HCT116 (cell line): ENCODE data around the gene METTL25. TPM values are rescaled to one million over a fixed set of nuclear protein-coding genes. Genes with fewer than 3 reads are reported as not detected.
"Not testable (repeated sequence)": the region's sequence is repeated elsewhere in the genome, so short reads cannot be mapped to it uniquely, and the experiment has no call there.

Experiments
- ATAC-seq: fragments of 200-7000 bp; cut with Tn5 transposase; 2 replicates; pipeline ENCODE4 v1.9.1; 2020; ENCODE audit warnings: mild to moderate bottlenecking, moderate library complexity
- BruUV-seq: library from RNA; stranded (reverse); fragments of 400-500 nt; replicated peaks from 2 replicates; lab custom pipeline; 2021; lab: Mats Ljungman, UMichigan
- CTCF ChIA-PET: fragments of 300-600 bp; sonication (Branson Sonifier 250); formaldehyde crosslinking; loops from one replicate; lab custom pipeline; 2021; ENCODE audit warnings: antibody characterized with exemption; lab: Charles Lee
- POLR2A ChIA-PET: fragments of 300-600, 350-600 bp; sonication (Branson Sonifier 250); formaldehyde crosslinking; loops from one replicate; lab custom pipeline; 2021; ENCODE audit warnings: antibody characterized with exemption; lab: Charles Lee
- RAD21 ChIA-PET, 2 experiments: fragments of 300-600 bp; sonication (Branson Sonifier 250); formaldehyde crosslinking; loops; one replicate each; lab custom pipeline; 2023; ENCODE audit warnings: low total read pairs in 2 of 2; ENCODE audit not compliant: uncharacterized antibody in 2 of 2, unreplicated experiment in 2 of 2, low non-redundant PET in 1 of 2; lab: Charles Lee
- DNase-seq: peaks from one replicate; pipeline ENCODE4 v3.0.0-alpha.2; 2010; ENCODE audit warnings: low read depth, low spot score
- H2AFZ ChIP-seq: fragments of 200-600 bp; shearing (Covaris generic), sonication (generic); 2 replicates; pipeline ENCODE4 v1.6.1; 2017; ENCODE audit warnings: low read depth, mixed run types, mixed read lengths, antibody characterized with exemption, low read length; ENCODE audit not compliant: poor library complexity, severe bottlenecking
- H3K27ac ChIP-seq: 2 replicates; pipeline ENCODE4 v1.5.1; 2012; ENCODE audit warnings: low read depth, low read length
- H3K27me3 ChIP-seq: fragments of 200-600 bp; sonication (generic); 2 replicates; pipeline ENCODE4 v1.6.1; 2016; ENCODE audit warnings: mixed run types, low read length, mixed read lengths; ENCODE audit not compliant: insufficient read depth
- H3K36me3 ChIP-seq, 2 experiments: fragments of 200-500 bp in 1 of 2; fragments of 200-600 bp in 1 of 2; sonication (Bioruptor generic) in 1 of 2; sonication (generic) in 1 of 2; 2 replicates each; pipeline versions ENCODE4 v1.5.1 to v1.6.1; 2014 to 2016; ENCODE audit warnings: low read length in 2 of 2, inconsistent platforms in 1 of 2, mixed read lengths in 1 of 2, mixed run types in 1 of 2; ENCODE audit not compliant: insufficient read depth in 2 of 2, control insufficient read depth in 1 of 2
- H3K4me1 ChIP-seq, 2 experiments: fragments of 200-600 bp in 1 of 2; sonication (generic) in 1 of 2; 2 replicates each; pipeline versions ENCODE4 v1.5.1 to v1.6.1; 2012 to 2017; ENCODE audit warnings: low read length in 2 of 2, inconsistent platforms in 1 of 2, mild to moderate bottlenecking in 1 of 2, mixed read lengths in 1 of 2, mixed run types in 1 of 2, moderate library complexity in 1 of 2; ENCODE audit not compliant: insufficient read depth in 2 of 2, control insufficient read depth in 1 of 2
- H3K4me2 ChIP-seq: fragments of 200-600 bp; sonication (generic); 2 replicates; pipeline ENCODE4 v1.6.1; 2017; ENCODE audit warnings: mixed run types, low read length, mixed read lengths
- H3K4me3 ChIP-seq, 2 experiments: fragments of 200-600 bp in 1 of 2; sonication (generic) in 1 of 2; replicated peaks in 1 of 2; 2 replicates each; pipeline ENCODE4 v1.5.1; 2011 to 2016; ENCODE audit warnings: low read length in 2 of 2, control low read depth in 1 of 2, low read depth in 1 of 2, mild to moderate bottlenecking in 1 of 2, mixed read lengths in 1 of 2, mixed run types in 1 of 2
- H3K79me2 ChIP-seq: fragments of 200-600 bp; sonication (generic); 2 replicates; pipeline ENCODE4 v1.6.1; 2017; ENCODE audit warnings: mild to moderate bottlenecking, mixed run types, low read length, moderate library complexity, mixed read lengths; ENCODE audit not compliant: insufficient read depth
- H3K9ac ChIP-seq: fragments of 200-600 bp; sonication (generic); 2 replicates; pipeline ENCODE4 v1.6.1; 2016; ENCODE audit warnings: low read length, mixed read lengths
- H3K9me2 ChIP-seq: fragments of 200-600 bp; sonication (generic), shearing (Covaris generic); 2 replicates; pipeline ENCODE4 v1.6.1; 2017; ENCODE audit warnings: mixed run types, mild to moderate bottlenecking, moderate library complexity; ENCODE audit not compliant: insufficient read depth
- H3K9me3 ChIP-seq, 2 experiments: fragments of 200-500 bp in 1 of 2; fragments of 200-600 bp in 1 of 2; sonication (Bioruptor generic) in 1 of 2; sonication (generic) in 1 of 2; 2 replicates each; pipeline ENCODE4 v1.6.1; 2014 to 2017; ENCODE audit warnings: low read length in 2 of 2, mixed read lengths in 2 of 2, inconsistent platforms in 1 of 2, low read depth in 1 of 2, mild to moderate bottlenecking in 1 of 2, mixed run types in 1 of 2, moderate library complexity in 1 of 2; ENCODE audit not compliant: control insufficient read depth in 1 of 2, insufficient read depth in 1 of 2
- H4K20me1 ChIP-seq: fragments of 200-600 bp; sonication (generic), shearing (Covaris generic); 2 replicates; pipeline ENCODE4 v1.6.1; 2017; ENCODE audit warnings: mixed run types, mild to moderate bottlenecking, moderate library complexity; ENCODE audit not compliant: insufficient read depth
- ATF3 ChIP-seq: IDR thresholded peaks from 2 replicates; pipeline ENCODE4 v1.6.1; 2012
- CBX3 ChIP-seq: IDR thresholded peaks from 2 replicates; pipeline ENCODE4 v1.6.1; 2012; ENCODE audit warnings: low read depth
- CEBPB ChIP-seq: IDR thresholded peaks from 2 replicates; pipeline ENCODE4 v1.6.1; 2012; ENCODE audit warnings: low read depth
- EGR1 ChIP-seq: IDR thresholded peaks from 2 replicates; pipeline ENCODE4 v1.6.1; 2012; ENCODE audit warnings: low read depth
- EZH2 ChIP-seq: fragments of 200-600 bp; sonication (generic); IDR thresholded peaks from 2 replicates; pipeline ENCODE4 v1.6.1; 2017; ENCODE audit warnings: antibody characterized with exemption, mixed run types
- JUND ChIP-seq: IDR thresholded peaks from 2 replicates; pipeline ENCODE4 v1.6.1; 2012
- MAX ChIP-seq: IDR thresholded peaks from 2 replicates; pipeline ENCODE4 v1.6.1; 2012
- POLR2A ChIP-seq: IDR thresholded peaks from 2 replicates; pipeline ENCODE4 v1.7.0; 2011; ENCODE audit warnings: borderline replicate concordance; ENCODE audit not compliant: insufficient read depth, insufficient read length; ENCODE audit errors: extremely low read depth
- RAD21 ChIP-seq: IDR thresholded peaks from 2 replicates; pipeline ENCODE4 v1.6.1; 2012; ENCODE audit warnings: low read depth, mild to moderate bottlenecking
- SIN3A ChIP-seq: IDR thresholded peaks from 2 replicates; pipeline ENCODE4 v1.6.1; 2012; ENCODE audit warnings: low read depth
- SP1 ChIP-seq: IDR thresholded peaks from 2 replicates; pipeline ENCODE4 v1.6.1; 2012; ENCODE audit warnings: low read depth
- SRF ChIP-seq: IDR thresholded peaks from 2 replicates; pipeline ENCODE4 v1.6.1; 2012; ENCODE audit warnings: low read depth
- YY1 ChIP-seq: IDR thresholded peaks from 2 replicates; pipeline ENCODE4 v1.6.1; 2011; ENCODE audit warnings: low read length, low read depth, moderate library complexity, mild to moderate bottlenecking; ENCODE audit not compliant: insufficient replicate concordance; ENCODE audit errors: extremely low read depth
- ZBTB33 ChIP-seq: IDR thresholded peaks from 2 replicates; pipeline ENCODE4 v1.6.1; 2011; ENCODE audit warnings: mild to moderate bottlenecking, low read length, moderate library complexity; ENCODE audit not compliant: insufficient replicate concordance; ENCODE audit errors: extremely low read depth
- ZFX ChIP-seq: fragments of 450-650 bp; IDR thresholded peaks from 2 replicates; pipeline ENCODE4 v1.6.1; 2017
- ZNF274 ChIP-seq: fragments of 200-500 bp; sonication (Bioruptor generic); IDR thresholded peaks from 2 replicates; pipeline ENCODE4 v1.6.1; 2014; ENCODE audit warnings: mild to moderate bottlenecking, low read depth, low read length, inconsistent platforms
- intact Hi-C: fragments of 100-400 bp; cut with micrococcal nuclease; formaldehyde crosslinking; loops from 2 replicates; pipeline ENCODE4 v1.10.0; 2022
- total RNA-seq: library from RNA; stranded (reverse); gene quantifications from one replicate; pipeline ENCODE4 v1.2.1, GENCODE V29; 2021; ENCODE audit not compliant: unreplicated experiment
- TF ChIP-seq, protein P1 (sequence below): IDR thresholded peaks from 2 replicates; pipeline ENCODE4 v1.6.1; 2012; ENCODE audit warnings: low read depth

The METTL25 gene
- total RNA-seq, 1 experiment from 2014 or later: 4.4 TPM

GRCh38 chr12:82360834-82361233, 2.5 kb downstream of the METTL25 start:
- H3K36me3 ChIP-seq, H3K9ac ChIP-seq, H3K4me2 ChIP-seq, ATAC-seq, intact Hi-C loops, H2AFZ ChIP-seq, H3K9me2 ChIP-seq, H4K20me1 ChIP-seq, H3K4me3 ChIP-seq, RAD21 ChIA-PET, H3K27ac ChIP-seq, H3K9me3 ChIP-seq, DNase-seq, BruUV-seq, H3K27me3 ChIP-seq, POLR2A ChIA-PET: not testable (repeated sequence)
- Histone ChIP-seq H3K79me2 (peaks cover 24% of the 10 kb centered on the region), H3K4me1 (peaks cover 3 to 15% of the 10 kb centered on the region in 2 experiments; a peak in 3 of 4 replicates)
- CTCF ChIA-PET: interaction anchor here (0.9 kb wide), 1 partner anchor 717 kb away, joined by 3 read pairs; no protein-coding TSS in a partner anchor

DNA sequence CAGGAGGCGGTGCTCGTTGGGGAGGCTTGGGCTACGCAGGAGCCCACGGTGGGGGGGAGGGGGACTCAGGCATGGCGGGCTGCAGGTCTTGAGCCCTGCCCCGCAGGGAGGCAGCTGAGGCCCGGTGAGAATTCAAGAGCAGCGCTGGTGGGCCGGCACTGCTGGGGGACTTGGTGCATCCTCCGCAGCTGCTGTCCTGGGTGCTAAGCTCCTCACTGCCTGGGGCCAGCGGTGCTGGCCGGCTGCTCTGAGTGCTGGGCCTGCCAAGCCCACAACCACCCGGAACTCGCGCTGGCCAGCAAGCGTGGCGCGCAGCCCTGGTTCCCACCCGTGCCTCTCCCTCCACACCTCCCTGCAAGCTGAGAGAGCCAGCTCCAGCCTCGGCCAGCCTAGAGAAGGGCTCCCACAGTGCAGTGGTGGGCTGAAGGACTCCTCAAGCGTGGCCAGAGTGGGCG, 3.2 kb downstream of the METTL25 start:
- H3K27ac ChIP-seq: no peak overlapping the region
- no TSS peak for BruUV-seq
- no peak for DNase-seq
- RAD21 ChIA-PET: no interaction called here
- POLR2A ChIA-PET: no interaction called here
- intact Hi-C loops: no loop called here
- no peak overlapping the region for H2AFZ ChIP-seq
- no peaks in the 10 kb centered on the region for H3K9me2 ChIP-seq
- peaks cover 3 to 15% of the 10 kb centered on the region in 2 experiments; a peak in 3 of 4 replicates for H3K4me1 ChIP-seq
- H4K20me1 ChIP-seq: no peaks in the 10 kb centered on the region
- H3K9ac ChIP-seq: no peak overlapping the region
- H3K79me2 ChIP-seq: peaks cover 18% of the 10 kb centered on the region
- no peaks in the 10 kb centered on the region for H3K27me3 ChIP-seq
- peaks cover 0 to 1% of the 10 kb centered on the region in 2 experiments; a peak in 2 of 4 replicates for H3K36me3 ChIP-seq
- no peak overlapping the region for H3K4me2 ChIP-seq
- TF ChIP-seq JUND: no peak
- no peak for TF ChIP-seq SIN3A
- TF ChIP-seq SRF: no peak
- TF ChIP-seq ZBTB33: no peak
- TF ChIP-seq EGR1: no peak
- TF ChIP-seq, protein P1, sequence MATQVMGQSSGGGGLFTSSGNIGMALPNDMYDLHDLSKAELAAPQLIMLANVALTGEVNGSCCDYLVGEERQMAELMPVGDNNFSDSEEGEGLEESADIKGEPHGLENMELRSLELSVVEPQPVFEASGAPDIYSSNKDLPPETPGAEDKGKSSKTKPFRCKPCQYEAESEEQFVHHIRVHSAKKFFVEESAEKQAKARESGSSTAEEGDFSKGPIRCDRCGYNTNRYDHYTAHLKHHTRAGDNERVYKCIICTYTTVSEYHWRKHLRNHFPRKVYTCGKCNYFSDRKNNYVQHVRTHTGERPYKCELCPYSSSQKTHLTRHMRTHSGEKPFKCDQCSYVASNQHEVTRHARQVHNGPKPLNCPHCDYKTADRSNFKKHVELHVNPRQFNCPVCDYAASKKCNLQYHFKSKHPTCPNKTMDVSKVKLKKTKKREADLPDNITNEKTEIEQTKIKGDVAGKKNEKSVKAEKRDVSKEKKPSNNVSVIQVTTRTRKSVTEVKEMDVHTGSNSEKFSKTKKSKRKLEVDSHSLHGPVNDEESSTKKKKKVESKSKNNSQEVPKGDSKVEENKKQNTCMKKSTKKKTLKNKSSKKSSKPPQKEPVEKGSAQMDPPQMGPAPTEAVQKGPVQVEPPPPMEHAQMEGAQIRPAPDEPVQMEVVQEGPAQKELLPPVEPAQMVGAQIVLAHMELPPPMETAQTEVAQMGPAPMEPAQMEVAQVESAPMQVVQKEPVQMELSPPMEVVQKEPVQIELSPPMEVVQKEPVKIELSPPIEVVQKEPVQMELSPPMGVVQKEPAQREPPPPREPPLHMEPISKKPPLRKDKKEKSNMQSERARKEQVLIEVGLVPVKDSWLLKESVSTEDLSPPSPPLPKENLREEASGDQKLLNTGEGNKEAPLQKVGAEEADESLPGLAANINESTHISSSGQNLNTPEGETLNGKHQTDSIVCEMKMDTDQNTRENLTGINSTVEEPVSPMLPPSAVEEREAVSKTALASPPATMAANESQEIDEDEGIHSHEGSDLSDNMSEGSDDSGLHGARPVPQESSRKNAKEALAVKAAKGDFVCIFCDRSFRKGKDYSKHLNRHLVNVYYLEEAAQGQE: no peak
- TF ChIP-seq MAX: no peak
- TF ChIP-seq CEBPB: no peak
- no peak for TF ChIP-seq RAD21
- TF ChIP-seq CBX3: no peak
- TF ChIP-seq ZNF274: no peak
- no peak for TF ChIP-seq POLR2A
- no peak for TF ChIP-seq EZH2
- TF ChIP-seq YY1: no peak
- TF ChIP-seq SP1: no peak
- no peak for TF ChIP-seq ATF3
- TF ChIP-seq ZFX: no peak
- ATAC-seq: no peak
- H3K4me3 ChIP-seq: no peak overlapping the region
- CTCF ChIA-PET: no interaction called here
- no peaks in the 10 kb centered on the region for H3K9me3 ChIP-seq
